OCI-LY3 (cell line): Measurements from ENCODE around the gene ZDHHC14.

Experiments
- H2AFZ ChIP-seq: fragments of 200-600, 300-600 bp; shearing (Covaris generic); 2 replicates; pipeline ENCODE4 v1.6.0; 2014; ENCODE audit warnings: antibody characterized with exemption, low read depth, low read length
- H3K27ac ChIP-seq: fragments of 200-600, 300-600 bp; sonication (generic); 2 replicates; pipeline ENCODE4 v1.5.1; 2014; ENCODE audit warnings: mild to moderate bottlenecking, low read length, moderate library complexity, mixed read lengths
- H3K27me3 ChIP-seq: fragments of 200-600, 300-600 bp; sonication (generic); 2 replicates; pipeline ENCODE4 v1.6.1; 2014; ENCODE audit warnings: low read depth, low read length, mixed read lengths
- H3K36me3 ChIP-seq: fragments of 200-600, 300-600 bp; sonication (generic); replicated peaks from 2 replicates; pipeline ENCODE3; 2014; ENCODE audit warnings: low read depth, low read length, mixed read lengths
- H3K4me1 ChIP-seq: fragments of 300-600, 200-600 bp; sonication (generic); 2 replicates; pipeline ENCODE4 v1.6.1; 2014; ENCODE audit warnings: low read length, mixed read lengths
- H3K4me2 ChIP-seq: fragments of 200-600, 300-600 bp; sonication (generic); 2 replicates; pipeline ENCODE4 v1.6.1; 2014; ENCODE audit warnings: low read length, mixed read lengths
- H3K4me3 ChIP-seq: fragments of 300-600, 200-600 bp; sonication (generic); 2 replicates; pipeline ENCODE4 v1.5.1; 2014; ENCODE audit warnings: antibody characterized with exemption, mild to moderate bottlenecking, low read length, moderate library complexity
- H3K79me2 ChIP-seq: fragments of 300-600, 200-600 bp; shearing (Covaris generic); 2 replicates; pipeline ENCODE4 v1.6.1; 2014; ENCODE audit warnings: mild to moderate bottlenecking, low read length, mixed read lengths
- H3K9ac ChIP-seq: fragments of 300-600, 200-600 bp; shearing (Covaris generic); 2 replicates; pipeline ENCODE4 v1.6.0; 2014; ENCODE audit warnings: mild to moderate bottlenecking, low read length, moderate library complexity
- H3K9me3 ChIP-seq: fragments of 200-600, 300-600 bp; shearing (Covaris generic); 2 replicates; pipeline ENCODE4 v1.6.1; 2014; ENCODE audit warnings: low read length, mixed read lengths; ENCODE audit not compliant: insufficient read depth
- H4K20me1 ChIP-seq: fragments of 200-600, 300-600 bp; sonication (generic); 2 replicates; pipeline ENCODE4 v1.6.1; 2016; ENCODE audit warnings: low read length, mixed read lengths; ENCODE audit not compliant: insufficient read depth
- CTCF ChIP-seq: fragments of 200-600, 300-600 bp; sonication (generic); IDR thresholded peaks from 2 replicates; pipeline ENCODE4 v1.5.1; 2014; ENCODE audit warnings: antibody characterized with exemption, low read length, low read depth
- EZH2phosphoT487 ChIP-seq: fragments of 200-600 bp; shearing (Covaris generic); IDR thresholded peaks from 2 replicates; pipeline ENCODE4 v1.6.1; 2018; ENCODE audit warnings: antibody characterized with exemption, mixed run types, low read depth

Gene ZDHHC14

GRCh38 chr6:157561929-157562810, 181.2 kb downstream of the ZDHHC14 start:
- H3K9me3 ChIP-seq: no peaks in the 10 kb centered on the region
- H3K36me3 ChIP-seq: no peaks in the 10 kb centered on the region
- peak overlapping the region; percentile 59 for H3K4me2 ChIP-seq
- TF ChIP-seq CTCF (no peak), EZH2phosphoT487 (no peak)
- H2AFZ ChIP-seq: no peak overlapping the region
- H3K79me2 ChIP-seq: no peaks in the 10 kb centered on the region
- peaks cover 79% of the 10 kb centered on the region for H3K4me1 ChIP-seq
- H3K27ac ChIP-seq: no peak overlapping the region
- no peaks in the 10 kb centered on the region for H4K20me1 ChIP-seq
- no peak overlapping the region for H3K4me3 ChIP-seq
- no peak overlapping the region for H3K9ac ChIP-seq
- H3K27me3 ChIP-seq: no peaks in the 10 kb centered on the region

GRCh38 chr6:157562997-157563396, 182.0 kb downstream of the ZDHHC14 start:
- peaks cover 78% of the 10 kb centered on the region for H3K4me1 ChIP-seq
- H3K9ac ChIP-seq: no peak overlapping the region

GRCh38 chr6:157563611-157564284, 182.8 kb downstream of the ZDHHC14 start:
- H3K79me2 ChIP-seq: no peaks in the 10 kb centered on the region
- no peaks in the 10 kb centered on the region for H3K27me3 ChIP-seq
- peak overlapping the region; percentile 12; the same call in 1 of the 2 replicates for H3K4me3 ChIP-seq
- peak overlapping the region; percentile 40 for H3K27ac ChIP-seq
- H2AFZ ChIP-seq: no peak overlapping the region
- peak overlapping the region; percentile 61 for H3K4me2 ChIP-seq
- no peaks in the 10 kb centered on the region for H4K20me1 ChIP-seq
- peaks cover 71% of the 10 kb centered on the region for H3K4me1 ChIP-seq
- H3K36me3 ChIP-seq: peaks cover 4% of the 10 kb centered on the region
- no peak overlapping the region for H3K9ac ChIP-seq
- no peaks in the 10 kb centered on the region for H3K9me3 ChIP-seq
- TF ChIP-seq EZH2phosphoT487 (no peak), CTCF (no peak)

More at GRCh38 chr6:157562997-157563396, 182.0 kb downstream of the ZDHHC14 start:
- Histone ChIP-seq H2AFZ (no peak overlapping the region), H3K79me2 (no peaks in the 10 kb centered on the region), H3K36me3 (no peaks in the 10 kb centered on the region), H3K27me3 (no peaks in the 10 kb centered on the region), H4K20me1 (no peaks in the 10 kb centered on the region), H3K4me2 (peak overlapping the region; percentile 61), H3K4me3 (no peak overlapping the region), H3K27ac (no peak overlapping the region), H3K9me3 (no peaks in the 10 kb centered on the region)
- TF ChIP-seq CTCF (no peak), EZH2phosphoT487 (no peak)

- Histone ChIP-seq H4K20me1 (no peaks in the 10 kb centered on the region), H3K36me3 (peaks cover 6% of the 10 kb centered on the region), H3K4me1 (peaks cover 54% of the 10 kb centered on the region), H3K9me3 (no peaks in the 10 kb centered on the region), H3K4me3 (no peak overlapping the region), H3K9ac (no peak overlapping the region), H3K4me2 (no peak overlapping the region), H3K27ac (no peak overlapping the region), H3K27me3 (no peaks in the 10 kb centered on the region), H2AFZ (no peak overlapping the region), H3K79me2 (no peaks in the 10 kb centered on the region)
- TF ChIP-seq EZH2phosphoT487: no peak
- TF ChIP-seq CTCF: no peak
Observed at GRCh38 chr6:157568702-157569101, 187.7 kb downstream of the ZDHHC14 start.
